HEK293 (cell line): ENCODE results near the gene TP53BP2.

Source experiments
- CTCF ChIA-PET: fragments of 350-600 bp; formaldehyde crosslinking; extraction: SDS; loops from one replicate; lab custom pipeline; 2021; ENCODE audit warnings: antibody characterized with exemption; lab: Yijun Ruan, JAX
- POLR2A ChIA-PET: fragments of 300-600 bp; formaldehyde crosslinking; extraction: SDS; loops from one replicate; lab custom pipeline; 2020; ENCODE audit warnings: antibody characterized with exemption, inconsistent platforms; lab: Yijun Ruan, JAX
- H3K27ac ChIP-seq: fragments of 200-500 bp; sonication (Bioruptor generic); 2 replicates; pipeline ENCODE4 v1.5.1; 2014; ENCODE audit warnings: low read depth, low read length, control low read depth, inconsistent platforms; ENCODE audit errors: extremely low read depth
- H3K36me3 ChIP-seq, 2 experiments: fragments of 200-500 bp in 1 of 2; sonication (Bioruptor generic) in 1 of 2; 1 replicate in 1 of 2; 2 replicates in 1 of 2; pipeline ENCODE4 v1.5.1; 2014 to 2017; ENCODE audit warnings: inconsistent platforms in 2 of 2, low read length in 2 of 2; ENCODE audit not compliant: control insufficient read depth in 2 of 2, insufficient read depth in 1 of 2
- H3K4me1 ChIP-seq: fragments of 200-500 bp; sonication (Bioruptor generic); 2 replicates; pipeline ENCODE4 v1.5.1; 2014; ENCODE audit warnings: mild to moderate bottlenecking, low read length, inconsistent platforms; ENCODE audit not compliant: control insufficient read depth, insufficient read depth
- H3K4me3 ChIP-seq: 2 replicates; pipeline ENCODE4 v1.5.1; 2011; ENCODE audit warnings: low read depth, mild to moderate bottlenecking, control low read depth, low read length, moderate library complexity
- H3K9me3 ChIP-seq: fragments of 200-500 bp; sonication (Bioruptor generic); 2 replicates; pipeline ENCODE4 v1.5.1; 2014; ENCODE audit warnings: low read depth, low read length, inconsistent platforms; ENCODE audit not compliant: control insufficient read depth, insufficient read depth
- HOXA7 ChIP-seq: sonication (generic); formaldehyde crosslinking; IDR thresholded peaks from 2 replicates; pipeline ENCODE4 v1.8.1; 2022; ENCODE audit warnings: missing genetic modification reagents, borderline replicate concordance
- OVOL3 ChIP-seq: fragments of 450-650 bp; formaldehyde crosslinking; IDR thresholded peaks from 2 replicates; pipeline ENCODE4 v1.5.1; 2016; ENCODE audit warnings: missing biosample characterization, missing genetic modification characterization
- ZBTB1 ChIP-seq: fragments of 450-650 bp; formaldehyde crosslinking; IDR thresholded peaks from 2 replicates; pipeline ENCODE4 v1.5.1; 2016; ENCODE audit warnings: missing biosample characterization, missing genetic modification characterization
- ZBTB17 ChIP-seq: fragments of 450-650 bp; formaldehyde crosslinking; IDR thresholded peaks from 2 replicates; pipeline ENCODE4 v1.5.1; 2016; ENCODE audit warnings: missing biosample characterization, missing genetic modification characterization
- ZFHX2 ChIP-seq: fragments of 450-650 bp; formaldehyde crosslinking; conservative IDR thresholded peaks from 2 replicates; pipeline ENCODE4 v1.5.1; 2016; ENCODE audit warnings: missing biosample characterization, missing genetic modification characterization
- ZFP37 ChIP-seq: fragments of 450-650 bp; formaldehyde crosslinking; IDR thresholded peaks from 2 replicates; pipeline ENCODE4 v1.5.1; 2016; ENCODE audit warnings: missing biosample characterization, missing genetic modification characterization
- ZNF112 ChIP-seq: fragments of 450-650 bp; formaldehyde crosslinking; IDR thresholded peaks from 2 replicates; pipeline ENCODE4 v1.5.0; 2017; ENCODE audit warnings: missing biosample characterization, missing genetic modification characterization
- ZNF138 ChIP-seq: fragments of 450-650 bp; formaldehyde crosslinking; IDR thresholded peaks from 2 replicates; pipeline ENCODE4 v1.5.1; 2016; ENCODE audit warnings: missing biosample characterization, missing genetic modification characterization, borderline replicate concordance
- ZNF16 ChIP-seq: fragments of 450-650 bp; formaldehyde crosslinking; IDR thresholded peaks from 2 replicates; pipeline ENCODE4 v1.5.1; 2016; ENCODE audit warnings: low read depth, missing biosample characterization, missing genetic modification characterization
- ZNF223 ChIP-seq: fragments of 450-650 bp; formaldehyde crosslinking; IDR thresholded peaks from 2 replicates; pipeline ENCODE4 v1.5.1; 2016; ENCODE audit warnings: missing biosample characterization, missing genetic modification characterization
- ZNF274 ChIP-seq, 2 experiments: fragments of 200-500 bp in 1 of 2; fragments of 450-650 bp in 1 of 2; sonication (Bioruptor generic) in 1 of 2; formaldehyde crosslinking in 1 of 2; IDR thresholded peaks; 2 replicates each; pipeline versions ENCODE4 v1.5.1 to v1.6.1; 2014 to 2016; ENCODE audit warnings: borderline replicate concordance in 1 of 2, inconsistent platforms in 1 of 2, low read length in 1 of 2, missing biosample characterization in 1 of 2, missing genetic modification characterization in 1 of 2
- ZNF37A ChIP-seq: fragments of 450-650 bp; IDR thresholded peaks from 2 replicates; pipeline ENCODE4 v1.5.1; 2018; ENCODE audit warnings: missing biosample characterization, missing genetic modification characterization
- ZNF433 ChIP-seq: fragments of 450-650 bp; formaldehyde crosslinking; IDR thresholded peaks from 2 replicates; pipeline ENCODE4 v1.5.1; 2016; ENCODE audit warnings: missing biosample characterization, missing genetic modification characterization, low read depth
- ZNF473 ChIP-seq: fragments of 450-650 bp; formaldehyde crosslinking; IDR thresholded peaks from 2 replicates; pipeline ENCODE4 v1.5.1; 2017; ENCODE audit warnings: missing biosample characterization, missing genetic modification characterization
- ZNF48 ChIP-seq: fragments of 450-650 bp; formaldehyde crosslinking; IDR thresholded peaks from 2 replicates; pipeline ENCODE4 v1.5.1; 2016; ENCODE audit warnings: missing biosample characterization, missing genetic modification characterization
- ZNF670 ChIP-seq: fragments of 450-650 bp; formaldehyde crosslinking; IDR thresholded peaks from 2 replicates; pipeline ENCODE4 v1.5.1; 2016; ENCODE audit warnings: missing biosample characterization, missing genetic modification characterization, low read depth
- ZNF76 ChIP-seq: fragments of 450-650 bp; formaldehyde crosslinking; IDR thresholded peaks from 2 replicates; pipeline ENCODE4; 2016; ENCODE audit warnings: low read depth, missing biosample characterization, missing genetic modification characterization, borderline replicate concordance
- TF ChIP-seq, protein P1 (sequence below): fragments of 450-650 bp; formaldehyde crosslinking; IDR thresholded peaks from 2 replicates; pipeline ENCODE4 v1.5.1; 2017; ENCODE audit warnings: missing biosample characterization, missing genetic modification characterization
- TF ChIP-seq, protein P2 (sequence below): fragments of 450-650 bp; formaldehyde crosslinking; IDR thresholded peaks from 2 replicates; pipeline ENCODE4 v1.5.1; 2017; ENCODE audit warnings: missing biosample characterization, missing genetic modification characterization
- TF ChIP-seq, protein P3 (sequence below): fragments of 450-650 bp; formaldehyde crosslinking; IDR thresholded peaks from 2 replicates; pipeline ENCODE4 v1.5.1; 2017; ENCODE audit warnings: missing biosample characterization, missing genetic modification characterization
- TF ChIP-seq, protein P4 (sequence below): fragments of 450-650 bp; formaldehyde crosslinking; IDR thresholded peaks from 2 replicates; pipeline ENCODE4 v1.5.1; 2016; ENCODE audit warnings: missing biosample characterization, missing genetic modification characterization
- TF ChIP-seq, protein P5 (sequence below): fragments of 450-650 bp; formaldehyde crosslinking; IDR thresholded peaks from 2 replicates; pipeline ENCODE4 v1.5.1; 2016; ENCODE audit warnings: missing biosample characterization, missing genetic modification characterization, borderline replicate concordance

Gene TP53BP2

DNA sequence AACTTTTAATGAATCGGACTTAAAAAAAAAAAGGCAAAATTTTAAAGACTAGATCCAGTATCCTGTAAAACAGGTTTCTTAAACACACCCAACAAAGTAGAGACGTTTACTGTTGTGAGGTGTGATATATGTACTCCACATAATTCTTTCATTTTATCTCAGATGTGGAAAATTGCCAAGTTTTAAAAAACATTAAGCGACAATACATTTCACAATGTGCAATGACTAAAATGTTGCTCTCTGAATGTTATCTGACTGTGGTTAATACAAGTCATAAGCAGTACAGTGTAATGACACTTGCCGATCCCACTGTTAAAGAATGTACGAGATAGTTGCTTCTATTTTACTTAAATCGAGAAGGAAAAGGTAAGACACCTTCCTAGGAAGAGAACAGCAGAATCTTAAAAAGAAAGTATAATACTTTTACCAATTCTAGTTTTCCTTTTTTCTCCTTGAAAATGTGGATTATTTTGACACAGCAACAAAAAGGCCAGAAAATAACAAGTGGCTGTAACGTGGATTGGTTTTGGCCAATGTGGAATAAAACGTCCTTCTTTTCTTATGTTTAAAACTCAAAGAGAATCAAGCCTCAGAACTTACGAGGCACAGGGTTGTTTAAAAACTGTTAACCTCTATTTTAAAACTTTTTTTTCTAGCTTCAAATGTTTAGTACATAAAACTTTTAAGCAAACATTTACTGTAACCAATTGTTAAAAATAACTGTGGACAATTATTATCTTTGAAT is 51.4 kb downstream of the TP53BP2 start (continued):
- TF ChIP-seq, protein P1, sequence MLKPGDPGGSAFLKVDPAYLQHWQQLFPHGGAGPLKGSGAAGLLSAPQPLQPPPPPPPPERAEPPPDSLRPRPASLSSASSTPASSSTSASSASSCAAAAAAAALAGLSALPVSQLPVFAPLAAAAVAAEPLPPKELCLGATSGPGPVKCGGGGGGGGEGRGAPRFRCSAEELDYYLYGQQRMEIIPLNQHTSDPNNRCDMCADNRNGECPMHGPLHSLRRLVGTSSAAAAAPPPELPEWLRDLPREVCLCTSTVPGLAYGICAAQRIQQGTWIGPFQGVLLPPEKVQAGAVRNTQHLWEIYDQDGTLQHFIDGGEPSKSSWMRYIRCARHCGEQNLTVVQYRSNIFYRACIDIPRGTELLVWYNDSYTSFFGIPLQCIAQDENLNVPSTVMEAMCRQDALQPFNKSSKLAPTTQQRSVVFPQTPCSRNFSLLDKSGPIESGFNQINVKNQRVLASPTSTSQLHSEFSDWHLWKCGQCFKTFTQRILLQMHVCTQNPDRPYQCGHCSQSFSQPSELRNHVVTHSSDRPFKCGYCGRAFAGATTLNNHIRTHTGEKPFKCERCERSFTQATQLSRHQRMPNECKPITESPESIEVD (tag by site-specific recombination), result no peak
- TF ChIP-seq, protein P2, sequence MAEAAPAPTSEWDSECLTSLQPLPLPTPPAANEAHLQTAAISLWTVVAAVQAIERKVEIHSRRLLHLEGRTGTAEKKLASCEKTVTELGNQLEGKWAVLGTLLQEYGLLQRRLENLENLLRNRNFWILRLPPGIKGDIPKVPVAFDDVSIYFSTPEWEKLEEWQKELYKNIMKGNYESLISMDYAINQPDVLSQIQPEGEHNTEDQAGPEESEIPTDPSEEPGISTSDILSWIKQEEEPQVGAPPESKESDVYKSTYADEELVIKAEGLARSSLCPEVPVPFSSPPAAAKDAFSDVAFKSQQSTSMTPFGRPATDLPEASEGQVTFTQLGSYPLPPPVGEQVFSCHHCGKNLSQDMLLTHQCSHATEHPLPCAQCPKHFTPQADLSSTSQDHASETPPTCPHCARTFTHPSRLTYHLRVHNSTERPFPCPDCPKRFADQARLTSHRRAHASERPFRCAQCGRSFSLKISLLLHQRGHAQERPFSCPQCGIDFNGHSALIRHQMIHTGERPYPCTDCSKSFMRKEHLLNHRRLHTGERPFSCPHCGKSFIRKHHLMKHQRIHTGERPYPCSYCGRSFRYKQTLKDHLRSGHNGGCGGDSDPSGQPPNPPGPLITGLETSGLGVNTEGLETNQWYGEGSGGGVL (tag by site-specific recombination), result no peak
- TF ChIP-seq ZNF112 (tag by site-specific recombination) (no peak), ZNF16 (tag by site-specific recombination) (no peak), ZNF76 (tag by site-specific recombination) (no peak), ZNF138 (tag by site-specific recombination) (no peak), ZNF37A (tag by site-specific recombination) (no peak), ZFHX2 (tag by site-specific recombination) (no peak), ZNF274 (IDR thresholded peaks at IDR 0.05; ENCODE audit: low read length) (no peak), ZNF274 (tag by site-specific recombination; IDR thresholded peaks at IDR 0.05; ENCODE audit: borderline replicate concordance) (no peak), ZFP37 (tag by site-specific recombination) (no peak), ZNF223 (tag by site-specific recombination) (no peak), ZBTB1 (no peak)
- TF ChIP-seq, protein P3, sequence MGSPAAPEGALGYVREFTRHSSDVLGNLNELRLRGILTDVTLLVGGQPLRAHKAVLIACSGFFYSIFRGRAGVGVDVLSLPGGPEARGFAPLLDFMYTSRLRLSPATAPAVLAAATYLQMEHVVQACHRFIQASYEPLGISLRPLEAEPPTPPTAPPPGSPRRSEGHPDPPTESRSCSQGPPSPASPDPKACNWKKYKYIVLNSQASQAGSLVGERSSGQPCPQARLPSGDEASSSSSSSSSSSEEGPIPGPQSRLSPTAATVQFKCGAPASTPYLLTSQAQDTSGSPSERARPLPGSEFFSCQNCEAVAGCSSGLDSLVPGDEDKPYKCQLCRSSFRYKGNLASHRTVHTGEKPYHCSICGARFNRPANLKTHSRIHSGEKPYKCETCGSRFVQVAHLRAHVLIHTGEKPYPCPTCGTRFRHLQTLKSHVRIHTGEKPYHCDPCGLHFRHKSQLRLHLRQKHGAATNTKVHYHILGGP, result no peak

DNA sequence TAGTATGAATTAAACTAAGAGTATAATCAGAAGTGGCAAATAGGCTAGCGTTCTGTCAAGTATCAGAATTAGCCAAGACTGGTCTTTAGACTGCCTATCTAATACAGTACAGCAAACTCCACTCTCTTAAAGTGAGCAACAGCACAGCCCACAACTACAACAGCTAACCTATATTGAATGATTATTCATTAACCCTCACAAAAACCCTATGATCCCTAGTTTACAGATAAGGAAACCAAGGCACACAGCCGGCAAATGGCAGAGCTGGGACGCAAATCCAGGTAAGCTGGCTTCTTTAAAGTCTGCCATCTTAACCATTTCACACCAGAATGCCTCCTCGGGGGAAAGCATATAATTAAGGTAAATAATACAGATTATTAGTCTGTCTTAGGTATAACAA is 52.0 kb downstream of the TP53BP2 start:
- no peak for TF ChIP-seq HOXA7
- TF ChIP-seq ZNF473 (tag by site-specific recombination), result no peak
- TF ChIP-seq OVOL3 (tag by site-specific recombination), result no peak
- TF ChIP-seq, protein P4, sequence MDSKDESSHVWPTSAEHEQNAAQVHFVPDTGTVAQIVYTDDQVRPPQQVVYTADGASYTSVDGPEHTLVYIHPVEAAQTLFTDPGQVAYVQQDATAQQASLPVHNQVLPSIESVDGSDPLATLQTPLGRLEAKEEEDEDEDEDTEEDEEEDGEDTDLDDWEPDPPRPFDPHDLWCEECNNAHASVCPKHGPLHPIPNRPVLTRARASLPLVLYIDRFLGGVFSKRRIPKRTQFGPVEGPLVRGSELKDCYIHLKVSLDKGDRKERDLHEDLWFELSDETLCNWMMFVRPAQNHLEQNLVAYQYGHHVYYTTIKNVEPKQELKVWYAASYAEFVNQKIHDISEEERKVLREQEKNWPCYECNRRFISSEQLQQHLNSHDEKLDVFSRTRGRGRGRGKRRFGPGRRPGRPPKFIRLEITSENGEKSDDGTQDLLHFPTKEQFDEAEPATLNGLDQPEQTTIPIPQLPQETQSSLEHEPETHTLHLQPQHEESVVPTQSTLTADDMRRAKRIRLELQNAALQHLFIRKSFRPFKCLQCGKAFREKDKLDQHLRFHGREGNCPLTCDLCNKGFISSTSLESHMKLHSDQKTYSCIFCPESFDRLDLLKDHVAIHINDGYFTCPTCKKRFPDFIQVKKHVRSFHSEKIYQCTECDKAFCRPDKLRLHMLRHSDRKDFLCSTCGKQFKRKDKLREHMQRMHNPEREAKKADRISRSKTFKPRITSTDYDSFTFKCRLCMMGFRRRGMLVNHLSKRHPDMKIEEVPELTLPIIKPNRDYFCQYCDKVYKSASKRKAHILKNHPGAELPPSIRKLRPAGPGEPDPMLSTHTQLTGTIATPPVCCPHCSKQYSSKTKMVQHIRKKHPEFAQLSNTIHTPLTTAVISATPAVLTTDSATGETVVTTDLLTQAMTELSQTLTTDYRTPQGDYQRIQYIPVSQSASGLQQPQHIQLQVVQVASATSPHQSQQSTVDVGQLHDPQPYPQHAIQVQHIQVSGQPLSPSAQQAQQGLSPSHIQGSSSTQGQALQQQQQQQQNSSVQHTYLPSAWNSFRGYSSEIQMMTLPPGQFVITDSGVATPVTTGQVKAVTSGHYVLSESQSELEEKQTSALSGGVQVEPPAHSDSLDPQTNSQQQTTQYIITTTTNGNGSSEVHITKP (tag by site-specific recombination), result no peak
- no peak for TF ChIP-seq ZBTB17 (tag by site-specific recombination)
- TF ChIP-seq, protein P5, sequence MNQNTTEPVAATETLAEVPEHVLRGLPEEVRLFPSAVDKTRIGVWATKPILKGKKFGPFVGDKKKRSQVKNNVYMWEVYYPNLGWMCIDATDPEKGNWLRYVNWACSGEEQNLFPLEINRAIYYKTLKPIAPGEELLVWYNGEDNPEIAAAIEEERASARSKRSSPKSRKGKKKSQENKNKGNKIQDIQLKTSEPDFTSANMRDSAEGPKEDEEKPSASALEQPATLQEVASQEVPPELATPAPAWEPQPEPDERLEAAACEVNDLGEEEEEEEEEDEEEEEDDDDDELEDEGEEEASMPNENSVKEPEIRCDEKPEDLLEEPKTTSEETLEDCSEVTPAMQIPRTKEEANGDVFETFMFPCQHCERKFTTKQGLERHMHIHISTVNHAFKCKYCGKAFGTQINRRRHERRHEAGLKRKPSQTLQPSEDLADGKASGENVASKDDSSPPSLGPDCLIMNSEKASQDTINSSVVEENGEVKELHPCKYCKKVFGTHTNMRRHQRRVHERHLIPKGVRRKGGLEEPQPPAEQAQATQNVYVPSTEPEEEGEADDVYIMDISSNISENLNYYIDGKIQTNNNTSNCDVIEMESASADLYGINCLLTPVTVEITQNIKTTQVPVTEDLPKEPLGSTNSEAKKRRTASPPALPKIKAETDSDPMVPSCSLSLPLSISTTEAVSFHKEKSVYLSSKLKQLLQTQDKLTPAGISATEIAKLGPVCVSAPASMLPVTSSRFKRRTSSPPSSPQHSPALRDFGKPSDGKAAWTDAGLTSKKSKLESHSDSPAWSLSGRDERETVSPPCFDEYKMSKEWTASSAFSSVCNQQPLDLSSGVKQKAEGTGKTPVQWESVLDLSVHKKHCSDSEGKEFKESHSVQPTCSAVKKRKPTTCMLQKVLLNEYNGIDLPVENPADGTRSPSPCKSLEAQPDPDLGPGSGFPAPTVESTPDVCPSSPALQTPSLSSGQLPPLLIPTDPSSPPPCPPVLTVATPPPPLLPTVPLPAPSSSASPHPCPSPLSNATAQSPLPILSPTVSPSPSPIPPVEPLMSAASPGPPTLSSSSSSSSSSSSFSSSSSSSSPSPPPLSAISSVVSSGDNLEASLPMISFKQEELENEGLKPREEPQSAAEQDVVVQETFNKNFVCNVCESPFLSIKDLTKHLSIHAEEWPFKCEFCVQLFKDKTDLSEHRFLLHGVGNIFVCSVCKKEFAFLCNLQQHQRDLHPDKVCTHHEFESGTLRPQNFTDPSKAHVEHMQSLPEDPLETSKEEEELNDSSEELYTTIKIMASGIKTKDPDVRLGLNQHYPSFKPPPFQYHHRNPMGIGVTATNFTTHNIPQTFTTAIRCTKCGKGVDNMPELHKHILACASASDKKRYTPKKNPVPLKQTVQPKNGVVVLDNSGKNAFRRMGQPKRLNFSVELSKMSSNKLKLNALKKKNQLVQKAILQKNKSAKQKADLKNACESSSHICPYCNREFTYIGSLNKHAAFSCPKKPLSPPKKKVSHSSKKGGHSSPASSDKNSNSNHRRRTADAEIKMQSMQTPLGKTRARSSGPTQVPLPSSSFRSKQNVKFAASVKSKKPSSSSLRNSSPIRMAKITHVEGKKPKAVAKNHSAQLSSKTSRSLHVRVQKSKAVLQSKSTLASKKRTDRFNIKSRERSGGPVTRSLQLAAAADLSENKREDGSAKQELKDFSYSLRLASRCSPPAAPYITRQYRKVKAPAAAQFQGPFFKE (tag by site-specific recombination), result no peak
- TF ChIP-seq ZNF48 (tag by site-specific recombination), result no peak
- TF ChIP-seq ZNF433 (tag by site-specific recombination), result no peak
- TF ChIP-seq ZNF670 (tag by site-specific recombination), result no peak
- POLR2A ChIA-PET, result no interaction called here
- H3K27ac ChIP-seq, result no peak overlapping the region
- H3K4me1 ChIP-seq, result no peaks in the 10 kb centered on the region
- H3K36me3 ChIP-seq, result peaks cover 38 to 54% of the 10 kb centered on the region in 2 experiments
- CTCF ChIA-PET, result interaction anchor here (0.6 to 1.1 kb wide), 3 partner anchors 17 to 540 kb away, joined by 3 to 4 read pairs (median 3); no protein-coding TSS in a partner anchor
- H3K9me3 ChIP-seq, result no peaks in the 10 kb centered on the region
- H3K4me3 ChIP-seq, result no peak overlapping the region
